ENCODE data around the gene CNDP2. TPM values are rescaled to one million over a fixed set of nuclear protein-coding genes. Genes with fewer than 3 reads are reported as not detected.

CNDP2 gene
- total RNA-seq, 4 donors from 2014 or later = 29.5 to 82.8 (median 31.6) TPM

- in situ Hi-C loops (cut with MboI; ENCODE audit: low sequenced_read_pairs in 4 of 4) (no loop called here), intact Hi-C loops (cut with DNase I; ENCODE audit: low total_unique reads) (no loop called here)
- Histone ChIP-seq H3K27me3 (peaks cover 0 to 7% (median 0%) of the 10 kb centered on the region in 3 donors), H3K4me3 (no peak overlapping the region), H3K27ac (peak overlapping the region in 3 of 4 donors; percentile 58 to 75 (median 65)), H3K9me3 (peaks cover 0 to 3% (median 0%) of the 10 kb centered on the region in 3 donors), H3K36me3 (no peaks in the 10 kb centered on the region), H3K4me1 (peaks cover 6 to 9% of the 10 kb centered on the region in 2 donors)
- ATAC-seq = peak; percentile 11 to 60
- no peak for DNase-seq
- no peak for TF ChIP-seq POLR2A (IDR thresholded peaks at IDR 0.05)
Observed at GRCh38 chr18:74544898-74545297, 48.7 kb downstream of the CNDP2 start.

GRCh38 chr18:74546007-74546406 lies 49.8 kb downstream of the CNDP2 start:
- peaks cover 0 to 3% (median 0%) of the 10 kb centered on the region in 3 donors for H3K27me3 ChIP-seq
- in situ Hi-C loops (cut with MboI; ENCODE audit: low sequenced_read_pairs in 4 of 4) (no loop called here), intact Hi-C loops (cut with DNase I; ENCODE audit: low total_unique reads) (no loop called here)
- ATAC-seq = no peak
- H3K27ac ChIP-seq = peak overlapping the region; percentile 52 to 75 (median 62)
- no peaks in the 10 kb centered on the region for H3K36me3 ChIP-seq
- DNase-seq = no peak
- no peak for TF ChIP-seq POLR2A (IDR thresholded peaks at IDR 0.05)
- no peak for TF ChIP-seq CTCF (IDR thresholded peaks at IDR 0.05 in 4 of 5, conservative IDR thresholded peaks at IDR 0.05 in 1 of 5)
- no peak overlapping the region for H3K4me3 ChIP-seq
- peaks cover 6 to 9% of the 10 kb centered on the region in 2 donors for H3K4me1 ChIP-seq
- H3K9me3 ChIP-seq = peaks cover 0 to 3% (median 0%) of the 10 kb centered on the region in 3 donors

GRCh38 chr18:74546751-74547530 lies 50.8 kb downstream of the CNDP2 start:
- no peaks in the 10 kb centered on the region for H3K36me3 ChIP-seq
- H3K27ac ChIP-seq = peak overlapping the region; percentile 52 to 75 (median 62)
- peaks cover 0 to 3% (median 0%) of the 10 kb centered on the region in 3 donors for H3K9me3 ChIP-seq
- no peaks in the 10 kb centered on the region for H3K27me3 ChIP-seq
- H3K4me1 ChIP-seq = peaks cover 6 to 9% of the 10 kb centered on the region in 2 donors
- ATAC-seq (peak; percentile 60 to 64), DNase-seq (no peak)
- in situ Hi-C loops (cut with MboI; ENCODE audit: low sequenced_read_pairs in 4 of 4) (no loop called here), intact Hi-C loops (cut with DNase I; ENCODE audit: low total_unique reads) (no loop called here)
- no peak for TF ChIP-seq CTCF (IDR thresholded peaks at IDR 0.05 in 4 of 5, conservative IDR thresholded peaks at IDR 0.05 in 1 of 5)
- TF ChIP-seq POLR2A (IDR thresholded peaks at IDR 0.05) = no peak
- no peak overlapping the region for H3K4me3 ChIP-seq

GRCh38 chr18:74547860-74548259 lies 51.7 kb downstream of the CNDP2 start:
- Histone ChIP-seq H3K9me3 (peaks cover 0 to 3% (median 0%) of the 10 kb centered on the region in 3 donors), H3K27ac (peak overlapping the region in 3 of 4 donors; percentile 58 to 75 (median 65)), H3K4me1 (peaks cover 6 to 9% of the 10 kb centered on the region in 2 donors), H3K27me3 (no peaks in the 10 kb centered on the region), H3K36me3 (no peaks in the 10 kb centered on the region), H3K4me3 (no peak overlapping the region)
- DNase-seq = no peak
- in situ Hi-C loops (cut with MboI; ENCODE audit: low sequenced_read_pairs in 4 of 4) (no loop called here), intact Hi-C loops (cut with DNase I; ENCODE audit: low total_unique reads) (no loop called here)
- TF ChIP-seq POLR2A (IDR thresholded peaks at IDR 0.05) (no peak), CTCF (IDR thresholded peaks at IDR 0.05 in 4 of 5, conservative IDR thresholded peaks at IDR 0.05 in 1 of 5) (no peak)
- ATAC-seq = no peak

GRCh38 chr18:74549591-74550104 lies 53.5 kb downstream of the CNDP2 start:
- DNase-seq (no peak), ATAC-seq (no peak)
- TF ChIP-seq CTCF (IDR thresholded peaks at IDR 0.05 in 4 of 5, conservative IDR thresholded peaks at IDR 0.05 in 1 of 5) (no peak), POLR2A (IDR thresholded peaks at IDR 0.05) (no peak)
- H3K27me3 ChIP-seq = no peaks in the 10 kb centered on the region
- no peak overlapping the region for H3K4me3 ChIP-seq
- no peaks in the 10 kb centered on the region for H3K36me3 ChIP-seq
- H3K27ac ChIP-seq = no peak overlapping the region
- in situ Hi-C loops (cut with MboI; ENCODE audit: low sequenced_read_pairs in 4 of 4) = loop anchor here (5.0 to 10.0 kb wide), 5 partner anchors 195 to 365 kb away; no protein-coding TSS in a partner anchor
- H3K9me3 ChIP-seq = peaks cover 0 to 3% (median 0%) of the 10 kb centered on the region in 3 donors
- intact Hi-C loops (cut with DNase I; ENCODE audit: low total_unique reads) = loop anchor here (5.0 kb wide), 2 partner anchors 52 to 197 kb away; partner anchors contain the start of gene CNDP2
- peaks cover 6 to 9% of the 10 kb centered on the region in 2 donors for H3K4me1 ChIP-seq
